Neural progenitor cell (in vitro differentiated cells): ENCODE measurements around the gene FRMPD4.

Experiments used
- CTCF ChIP-seq: fragments of 200-600 bp; sonication (generic); IDR thresholded peaks from 2 replicates; pipeline ENCODE4 v1.5.1; 2017; ENCODE audit warnings: antibody characterized with exemption, mild to moderate bottlenecking
- EZH2phosphoT487 ChIP-seq: fragments of 200-600 bp; sonication (generic); IDR thresholded peaks from 2 replicates; pipeline ENCODE4 v1.6.1; 2017; ENCODE audit warnings: antibody characterized with exemption

- no peak for TF ChIP-seq CTCF
- TF ChIP-seq EZH2phosphoT487, result no peak
Observed at GRCh38 chrX:12722314-12722713, 584.0 kb downstream of the FRMPD4 start.
